T-helper 2 cell treated with Interferon-gamma antibody and Interleukin-4, amounts not matched to agents 5 μg/mL and 100 μg/mL, for 36 hours (primary cell): ENCODE measurements around the gene TMEM169.

ENCODE experiments used
- DNase-seq: peaks from one replicate; pipeline ENCODE4 v3.0.0; 2021; ENCODE audit warnings: low spot score
- H3K27ac Mint-ChIP-seq: one replicate; pipeline ENCODE4 v1.8.0; 2021; ENCODE audit warnings: mild to moderate bottlenecking, mixed read lengths
- H3K27me3 Mint-ChIP-seq: one replicate; pipeline ENCODE4 v1.8.0; 2021; ENCODE audit warnings: low read depth, mixed read lengths
- H3K36me3 Mint-ChIP-seq: one replicate; pipeline ENCODE4 v1.8.0; 2021; ENCODE audit warnings: low read depth, mixed read lengths
- H3K4me1 Mint-ChIP-seq: one replicate; pipeline ENCODE4 v1.8.0; 2021; ENCODE audit warnings: low read depth, mixed read lengths
- H3K4me3 Mint-ChIP-seq: one replicate; pipeline ENCODE4 v1.8.0; 2022; ENCODE audit warnings: mild to moderate bottlenecking, moderate library complexity, mixed read lengths
- H3K9me3 Mint-ChIP-seq: one replicate; pipeline ENCODE4 v1.8.0; 2021; ENCODE audit warnings: mixed read lengths

Gene TMEM169

DNA sequence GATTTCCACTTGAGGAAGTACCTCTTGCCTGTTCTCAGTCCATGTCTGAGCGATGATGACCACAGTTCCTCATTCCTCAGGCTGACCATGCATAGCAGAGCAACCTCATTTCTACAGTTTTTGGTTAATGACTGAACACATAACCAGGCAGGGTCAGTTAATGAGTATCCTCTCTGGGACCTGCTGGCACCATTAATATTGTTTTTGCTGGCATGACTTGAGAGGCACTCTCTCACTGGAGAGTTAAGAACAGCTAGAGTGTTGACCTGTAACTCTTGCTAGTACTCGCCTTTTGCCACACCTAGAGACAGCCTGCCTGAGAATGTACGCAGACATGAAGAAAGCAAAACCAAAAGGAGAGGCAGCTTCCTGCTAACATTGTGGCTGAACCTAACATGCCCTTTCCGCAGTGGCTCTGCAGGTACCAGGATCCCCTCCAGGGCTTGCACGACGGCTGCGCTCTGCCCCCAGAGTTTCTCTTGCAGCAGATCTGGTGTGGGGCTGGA is 24.0 kb upstream of the TMEM169 start:
- H3K36me3 Mint-ChIP-seq: peaks cover 37% of the 10 kb centered on the region
- peak overlapping the region; percentile 81 for H3K4me3 Mint-ChIP-seq
- H3K27ac Mint-ChIP-seq: peak overlapping the region; percentile 90
- H3K9me3 Mint-ChIP-seq: no peaks in the 10 kb centered on the region
- DNase-seq: peak; percentile 40
- peaks cover 34% of the 10 kb centered on the region for H3K4me1 Mint-ChIP-seq
- no peaks in the 10 kb centered on the region for H3K27me3 Mint-ChIP-seq

DNA sequence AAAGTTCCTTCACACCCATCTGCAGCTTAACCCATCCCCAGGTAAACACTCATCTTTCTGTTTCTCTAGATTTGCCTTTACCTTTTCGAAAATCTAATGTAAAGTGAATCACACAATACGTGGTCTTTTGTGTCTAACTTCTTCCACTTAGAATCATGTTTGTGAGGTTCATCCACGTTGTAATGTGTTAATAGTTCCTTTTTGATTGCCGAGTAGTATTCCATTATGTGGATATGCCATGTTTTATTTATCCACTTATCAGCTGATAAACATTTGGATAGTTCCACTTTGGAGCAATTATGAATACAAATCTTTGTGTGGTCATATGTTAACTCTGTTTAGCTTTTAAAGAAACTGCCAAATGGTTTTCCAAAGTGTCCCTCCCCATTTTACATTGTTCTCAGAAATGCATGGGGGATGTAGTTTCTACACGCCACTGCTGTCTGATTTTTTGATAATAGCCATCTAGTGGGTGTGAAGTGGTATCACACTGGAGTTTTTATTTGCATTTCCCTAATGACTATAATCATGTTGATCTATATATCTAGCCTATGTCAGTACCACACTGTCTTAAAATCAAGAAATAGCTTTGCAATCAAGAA is 22.4 kb upstream of the TMEM169 start:
- Mint-ChIP-seq H3K27me3 (no peaks in the 10 kb centered on the region), H3K4me3 (peak overlapping the region; percentile 12), H3K27ac (peak overlapping the region; percentile 41), H3K36me3 (peaks cover 37% of the 10 kb centered on the region), H3K4me1 (peaks cover 34% of the 10 kb centered on the region), H3K9me3 (no peaks in the 10 kb centered on the region)
- DNase-seq: no peak

DNA sequence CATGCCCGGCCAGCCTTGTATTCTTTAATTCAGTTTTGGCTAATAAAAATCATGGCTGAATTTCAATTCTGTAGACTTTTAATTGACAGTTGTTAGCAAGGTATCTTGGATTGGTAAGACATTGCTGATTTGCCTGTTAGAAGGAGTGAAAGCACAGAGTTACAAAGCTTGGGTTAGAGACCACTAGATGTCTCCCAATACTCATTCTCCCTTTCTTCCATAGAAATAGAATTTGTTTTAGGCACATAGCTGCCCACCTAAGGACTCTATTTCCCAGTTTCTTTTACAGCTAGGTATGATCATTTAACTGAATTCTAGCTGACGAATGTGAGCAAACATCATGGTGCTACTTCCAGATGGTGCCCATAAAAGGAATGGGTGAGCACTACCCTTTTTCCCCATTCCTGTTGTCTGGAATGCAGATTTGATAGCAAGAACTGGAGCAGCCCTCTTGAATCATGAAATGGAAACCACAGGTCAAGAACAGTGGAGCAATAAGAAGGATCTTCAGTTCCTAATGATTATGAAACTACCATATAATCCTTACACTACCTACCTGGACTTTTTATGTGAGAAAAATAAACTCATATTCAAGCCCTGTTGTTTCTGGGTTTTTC is 17.6 kb upstream of the TMEM169 start:
- no peak for DNase-seq
- Mint-ChIP-seq H3K4me1 (peaks cover 9% of the 10 kb centered on the region), H3K9me3 (no peaks in the 10 kb centered on the region), H3K4me3 (no peak overlapping the region), H3K27me3 (no peaks in the 10 kb centered on the region), H3K27ac (no peak overlapping the region), H3K36me3 (peaks cover 19% of the 10 kb centered on the region)

DNA sequence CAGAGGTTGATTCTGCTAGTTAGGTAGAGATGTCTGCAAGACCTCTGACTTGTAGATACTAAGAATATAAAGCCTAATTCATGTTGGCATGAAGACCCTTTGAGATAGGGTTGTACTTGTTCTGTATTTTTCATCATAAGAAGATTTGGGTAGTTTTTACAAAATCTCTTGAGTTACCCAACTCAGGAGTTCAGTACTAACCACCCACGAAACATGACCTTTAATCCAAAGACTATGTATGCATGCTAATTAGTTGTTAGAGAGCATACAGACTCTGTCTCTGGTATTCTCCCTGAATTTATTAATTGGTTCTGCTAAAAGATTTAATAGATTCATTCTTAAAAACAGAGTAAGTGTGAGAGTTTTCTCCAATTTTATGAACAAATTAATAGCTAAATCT is 17.1 kb upstream of the TMEM169 start:
- H3K27ac Mint-ChIP-seq: no peak overlapping the region
- DNase-seq: no peak
- H3K4me3 Mint-ChIP-seq: no peak overlapping the region
- peaks cover 17% of the 10 kb centered on the region for H3K36me3 Mint-ChIP-seq
- peaks cover 9% of the 10 kb centered on the region for H3K4me1 Mint-ChIP-seq
- H3K9me3 Mint-ChIP-seq: no peaks in the 10 kb centered on the region
- no peaks in the 10 kb centered on the region for H3K27me3 Mint-ChIP-seq

DNA sequence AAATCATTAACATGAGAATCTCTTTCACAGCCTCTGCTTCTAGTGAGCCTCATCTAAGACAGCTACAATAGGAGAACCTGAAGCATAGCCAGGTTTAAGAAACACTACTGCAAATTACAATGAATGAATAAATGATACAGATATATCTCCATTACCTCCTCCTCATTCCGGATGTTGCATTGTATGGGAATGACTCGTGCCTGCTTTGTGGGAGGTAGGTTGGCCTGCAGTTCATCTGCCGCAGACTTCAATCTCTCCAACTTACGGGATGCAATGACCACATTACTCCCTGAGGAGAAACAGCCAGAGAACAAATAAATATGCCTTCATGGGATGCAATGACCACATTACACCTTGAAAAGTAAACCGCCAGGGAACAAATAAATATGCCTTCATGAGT is 15.5 kb upstream of the TMEM169 start:
- H3K4me1 Mint-ChIP-seq: peaks cover 9% of the 10 kb centered on the region
- no peaks in the 10 kb centered on the region for H3K27me3 Mint-ChIP-seq
- H3K27ac Mint-ChIP-seq: no peak overlapping the region
- H3K9me3 Mint-ChIP-seq: no peaks in the 10 kb centered on the region
- peaks cover 16% of the 10 kb centered on the region for H3K36me3 Mint-ChIP-seq
- no peak overlapping the region for H3K4me3 Mint-ChIP-seq
- no peak for DNase-seq

DNA sequence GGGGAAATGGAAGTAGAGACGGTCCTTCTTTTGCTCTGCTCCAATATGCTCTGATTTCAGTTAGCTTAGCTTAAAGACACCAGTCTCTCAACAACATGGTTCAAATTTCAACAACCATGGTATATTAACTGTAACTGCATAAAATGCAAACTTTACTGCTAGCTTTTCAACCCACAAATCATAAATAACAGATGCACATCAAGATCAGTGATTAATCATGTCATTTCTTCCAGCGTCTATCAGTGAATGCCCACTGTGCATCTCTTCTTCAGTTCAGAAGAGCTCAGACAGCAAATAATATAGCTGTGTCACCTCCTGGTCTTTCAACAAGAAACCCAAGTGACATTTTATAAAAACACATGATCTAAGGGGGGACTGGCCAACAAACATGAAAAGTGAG is 12.7 kb upstream of the TMEM169 start:
- Mint-ChIP-seq H3K4me3 (no peak overlapping the region), H3K27ac (no peak overlapping the region), H3K9me3 (no peaks in the 10 kb centered on the region), H3K4me1 (peaks cover 14% of the 10 kb centered on the region), H3K36me3 (peaks cover 17% of the 10 kb centered on the region), H3K27me3 (no peaks in the 10 kb centered on the region)
- no peak for DNase-seq

DNA sequence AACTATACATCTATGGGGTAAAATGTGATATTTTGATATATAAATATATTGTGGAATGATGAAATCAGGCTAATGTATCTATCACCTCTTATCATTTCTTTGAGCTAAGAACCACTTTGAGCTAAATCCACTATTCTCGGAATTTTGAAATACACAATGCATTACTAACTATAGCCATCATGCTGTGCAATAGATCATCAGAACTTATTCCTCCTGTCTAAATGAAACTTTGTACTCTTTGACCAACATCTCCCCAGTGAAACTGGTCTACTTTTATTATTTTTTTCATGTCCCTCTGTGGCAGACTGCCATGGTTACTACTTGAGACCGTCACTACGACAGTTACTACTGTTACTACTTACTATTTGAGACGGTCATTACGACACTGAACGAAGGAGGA is 11.5 kb upstream of the TMEM169 start:
- DNase-seq: no peak
- H3K27ac Mint-ChIP-seq: no peak overlapping the region
- H3K4me1 Mint-ChIP-seq: peaks cover 23% of the 10 kb centered on the region

DNA sequence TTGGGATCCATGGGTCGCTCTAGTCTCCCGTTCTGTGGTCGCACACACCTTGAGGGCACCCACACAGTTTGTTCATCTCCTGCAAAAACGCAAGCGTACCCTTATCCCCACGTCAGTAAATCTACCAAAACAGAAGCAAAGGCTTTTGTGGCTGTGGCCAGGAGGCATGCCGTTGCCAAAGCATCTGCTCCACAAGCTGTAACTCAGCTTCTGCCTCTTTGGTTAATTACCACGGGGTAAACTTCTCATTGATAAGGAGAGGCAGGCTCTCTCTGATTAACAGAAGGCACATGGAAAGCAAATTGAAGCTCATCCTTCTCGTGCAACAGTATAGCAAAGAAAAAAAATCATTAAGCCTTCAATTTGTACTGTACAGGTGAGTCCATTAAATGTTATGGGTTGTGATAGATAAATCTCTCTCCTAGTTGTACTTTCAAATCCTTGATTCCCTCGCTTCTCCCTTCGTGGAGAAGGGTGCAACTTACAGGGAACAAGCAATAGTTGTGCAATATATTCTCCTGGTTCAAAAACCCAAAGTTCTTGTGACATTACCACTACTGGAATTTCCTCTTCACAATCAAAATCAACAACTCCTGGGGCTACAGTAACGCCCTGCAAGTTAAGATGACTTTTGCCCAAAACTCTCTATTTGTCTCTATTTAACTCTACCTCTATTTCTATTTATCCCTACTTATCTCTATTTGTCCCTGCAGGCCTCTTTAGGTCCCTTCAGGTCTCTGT is 10.4 kb upstream of the TMEM169 start:
- Mint-ChIP-seq H3K27me3 (no peaks in the 10 kb centered on the region), H3K9me3 (no peaks in the 10 kb centered on the region), H3K27ac (no peak overlapping the region), H3K4me3 (no peak overlapping the region), H3K4me1 (peaks cover 32% of the 10 kb centered on the region), H3K36me3 (peaks cover 25% of the 10 kb centered on the region)
- no peak for DNase-seq

More for the DNA sequence above, 11.5 kb upstream of the TMEM169 start:
- Mint-ChIP-seq H3K9me3 (no peaks in the 10 kb centered on the region), H3K27me3 (no peaks in the 10 kb centered on the region), H3K4me3 (no peak overlapping the region), H3K36me3 (peaks cover 21% of the 10 kb centered on the region)

DNA sequence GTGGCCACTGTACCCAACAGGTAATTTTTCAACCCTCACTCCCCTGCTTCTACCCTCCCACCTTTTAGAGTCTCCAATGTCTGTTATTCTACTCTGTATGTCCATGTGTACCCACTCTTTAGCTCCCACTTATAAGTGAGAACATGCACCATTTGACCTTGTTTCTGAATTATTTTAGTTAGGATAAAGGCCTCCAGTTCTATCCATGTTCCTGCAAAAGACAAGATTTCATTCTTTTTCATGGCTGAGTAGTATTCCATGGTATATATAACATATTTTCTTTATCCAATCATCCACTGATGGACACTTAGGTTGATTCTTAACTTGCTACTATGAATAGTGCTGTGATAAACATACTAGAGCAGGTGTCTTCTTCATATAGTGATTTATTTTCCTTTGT is 9.2 kb upstream of the TMEM169 start:
- H3K4me3 Mint-ChIP-seq: no peak overlapping the region
- peaks cover 32% of the 10 kb centered on the region for H3K4me1 Mint-ChIP-seq
- H3K27ac Mint-ChIP-seq: no peak overlapping the region
- no peaks in the 10 kb centered on the region for H3K27me3 Mint-ChIP-seq
- no peak for DNase-seq
- peaks cover 25% of the 10 kb centered on the region for H3K36me3 Mint-ChIP-seq
- no peaks in the 10 kb centered on the region for H3K9me3 Mint-ChIP-seq

DNA sequence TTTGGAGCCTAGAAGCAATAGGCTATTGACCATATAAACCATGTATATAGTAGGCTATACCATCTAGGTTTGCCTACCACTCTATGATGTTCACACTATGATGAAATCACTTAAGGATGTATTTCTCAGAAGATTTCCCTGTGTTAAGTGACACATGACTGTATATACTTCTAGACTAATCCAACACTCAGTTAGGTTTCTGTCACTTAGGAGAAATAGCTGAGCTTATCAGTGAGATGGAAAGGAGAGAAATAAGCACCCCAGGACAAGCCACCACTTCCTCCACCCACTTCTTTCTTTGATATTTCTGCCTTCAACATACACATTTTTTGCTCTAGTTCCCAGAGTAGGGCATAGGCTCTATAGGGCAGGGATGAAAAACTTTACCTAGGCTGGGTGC is 7.9 kb upstream of the TMEM169 start:
- H3K27ac Mint-ChIP-seq: no peak overlapping the region
- no peak for DNase-seq
- peaks cover 25% of the 10 kb centered on the region for H3K36me3 Mint-ChIP-seq
- H3K9me3 Mint-ChIP-seq: no peaks in the 10 kb centered on the region
- no peak overlapping the region for H3K4me3 Mint-ChIP-seq
- no peaks in the 10 kb centered on the region for H3K27me3 Mint-ChIP-seq
- peaks cover 30% of the 10 kb centered on the region for H3K4me1 Mint-ChIP-seq

DNA sequence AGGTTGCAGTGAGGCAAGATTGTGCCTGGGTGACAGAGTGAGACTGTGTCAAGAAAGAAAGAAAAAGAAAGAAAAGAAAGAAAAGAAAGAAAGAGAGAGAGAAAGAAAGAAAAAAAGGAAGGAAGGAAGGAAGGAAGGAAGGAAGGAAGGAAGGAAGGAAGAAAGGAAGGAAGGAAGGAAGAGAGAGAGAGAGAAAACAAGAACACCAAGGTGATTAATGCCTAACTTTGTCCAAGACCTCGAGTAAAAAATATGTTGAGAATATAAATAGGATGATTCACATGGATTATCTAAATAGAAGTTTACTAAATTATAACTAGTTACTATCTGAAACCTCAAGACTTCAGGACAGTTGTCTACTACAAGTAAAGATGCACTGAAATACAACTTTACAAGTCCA is 7.3 kb upstream of the TMEM169 start:
- Mint-ChIP-seq H3K27me3 (no peaks in the 10 kb centered on the region), H3K27ac (peak overlapping the region; percentile 28), H3K9me3 (no peaks in the 10 kb centered on the region), H3K4me1 (peaks cover 27% of the 10 kb centered on the region), H3K36me3 (peaks cover 22% of the 10 kb centered on the region), H3K4me3 (no peak overlapping the region)
- DNase-seq: no peak

DNA sequence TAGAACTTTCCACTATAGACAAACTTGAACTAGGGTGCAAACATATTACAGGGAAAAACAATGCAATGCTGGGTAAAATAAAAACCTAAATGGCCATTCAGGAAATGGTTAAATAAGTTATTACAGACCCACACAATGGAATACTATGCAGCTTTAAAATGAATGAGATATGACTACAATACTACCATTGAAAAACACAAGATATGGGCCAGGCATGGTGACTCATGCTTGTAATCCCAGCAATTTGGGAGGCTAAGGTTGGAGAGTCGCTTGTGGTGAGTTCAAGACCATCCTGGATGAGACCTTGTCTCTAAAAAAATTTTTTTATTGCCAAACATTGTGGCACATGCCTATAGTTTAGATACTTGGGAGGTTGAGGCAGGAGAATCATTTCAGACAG is 6.9 kb upstream of the TMEM169 start:
- Mint-ChIP-seq H3K36me3 (peaks cover 22% of the 10 kb centered on the region), H3K9me3 (no peaks in the 10 kb centered on the region), H3K4me1 (peaks cover 27% of the 10 kb centered on the region), H3K27me3 (no peaks in the 10 kb centered on the region), H3K4me3 (no peak overlapping the region), H3K27ac (no peak overlapping the region)
- no peak for DNase-seq

DNA sequence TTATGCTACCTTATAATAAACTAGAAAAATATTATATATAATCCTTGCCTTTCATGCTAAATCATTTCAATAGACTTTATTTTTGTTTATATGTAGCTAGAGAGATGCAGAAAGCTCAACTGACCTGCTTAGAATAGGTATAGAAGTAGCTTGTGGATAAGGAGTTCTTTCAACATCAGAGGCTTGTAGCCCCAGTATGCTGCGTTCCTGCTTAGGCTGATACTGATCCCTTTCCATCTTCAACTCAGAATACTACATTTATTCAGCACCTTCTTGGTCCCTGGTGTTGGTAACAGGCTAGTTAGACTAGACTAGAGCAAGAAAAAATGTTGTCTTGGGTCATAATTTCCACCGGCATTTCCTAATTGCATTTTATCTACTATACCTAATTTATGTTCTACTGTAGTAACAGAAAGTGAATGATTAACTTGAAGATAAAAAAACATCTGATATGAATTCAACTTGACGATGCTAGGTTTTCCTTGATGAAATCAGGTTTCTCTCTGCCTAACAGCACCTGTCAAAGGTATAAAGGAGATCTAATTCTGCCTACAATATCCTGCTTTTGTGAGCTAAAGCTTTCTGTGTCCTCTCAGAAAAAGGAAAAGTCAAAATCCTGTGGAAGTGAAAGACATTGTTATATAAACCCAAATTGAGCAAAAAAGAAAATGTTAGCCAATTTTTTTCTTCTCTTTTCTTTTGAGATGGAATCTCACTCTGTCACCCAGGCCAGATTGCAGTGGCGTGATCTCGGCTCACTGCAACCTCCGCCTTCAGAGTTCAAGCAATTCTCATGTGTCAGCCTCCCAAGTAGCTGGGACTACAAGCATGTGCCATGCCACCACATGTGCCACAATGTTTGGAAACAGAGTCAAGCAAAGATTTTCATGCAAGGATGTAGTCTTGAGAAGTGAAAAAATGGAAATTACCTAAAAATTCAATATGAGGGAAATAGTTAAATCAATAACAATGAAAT is 5.9 kb upstream of the TMEM169 start:
- H3K36me3 Mint-ChIP-seq: peaks cover 20% of the 10 kb centered on the region
- DNase-seq: no peak
- H3K27me3 Mint-ChIP-seq: no peaks in the 10 kb centered on the region
- no peaks in the 10 kb centered on the region for H3K9me3 Mint-ChIP-seq
- H3K4me3 Mint-ChIP-seq: no peak overlapping the region
- H3K27ac Mint-ChIP-seq: no peak overlapping the region
- H3K4me1 Mint-ChIP-seq: peaks cover 32% of the 10 kb centered on the region
